Stimulated activated naive CD4-positive, alpha-beta T cell (primary cell): ENCODE data around the gene GPX3.

Source experiments
- DNase-seq, 6 experiments: peaks; one replicate each; lab custom pipeline; 2025; lab: John Stamatoyannopoulos, UW

Gene GPX3

GRCh38 chr5:151034422-151035379 lies 14.3 kb downstream of the GPX3 start:
- no peak for DNase-seq

GRCh38 chr5:151036556-151036955 lies 16.2 kb downstream of the GPX3 start:
- no peak for DNase-seq

GRCh38 chr5:151037561-151038411 lies 17.4 kb downstream of the GPX3 start:
- DNase-seq: no peak

- no peak for DNase-seq
Observed at GRCh38 chr5:151038412-151038745, 18.0 kb downstream of the GPX3 start.

- DNase-seq: no peak
Observed at GRCh38 chr5:151038801-151039238, 18.4 kb downstream of the GPX3 start.

GRCh38 chr5:151039665-151040064 lies 19.3 kb downstream of the GPX3 start:
- DNase-seq: no peak

- no peak for DNase-seq
Observed at GRCh38 chr5:151040211-151040747, 19.9 kb downstream of the GPX3 start.

GRCh38 chr5:151041577-151042268 lies 21.3 kb downstream of the GPX3 start:
- no peak for DNase-seq

GRCh38 chr5:151042453-151043093 lies 22.2 kb downstream of the GPX3 start:
- no peak for DNase-seq

- DNase-seq: peak in 4 of 6 experiments; percentile 11 to 20 (median 14)
Observed at GRCh38 chr5:151047814-151048425, 27.5 kb downstream of the GPX3 start.

GRCh38 chr5:151048526-151048925 lies 28.1 kb downstream of the GPX3 start:
- DNase-seq: no peak

GRCh38 chr5:151051066-151051930 lies 30.9 kb downstream of the GPX3 start:
- peak; percentile 25 to 66 (median 54) for DNase-seq

- no peak for DNase-seq
Observed at GRCh38 chr5:151051931-151052608, 31.7 kb downstream of the GPX3 start.

- DNase-seq: no peak
Observed at GRCh38 chr5:151052836-151053235, 32.4 kb downstream of the GPX3 start.

GRCh38 chr5:151053796-151054462 lies 33.5 kb downstream of the GPX3 start:
- DNase-seq: no peak

- no peak for DNase-seq
Observed at GRCh38 chr5:151054709-151055108, 34.3 kb downstream of the GPX3 start.

GRCh38 chr5:151055336-151055735 lies 34.9 kb downstream of the GPX3 start:
- no peak for DNase-seq

- DNase-seq: no peak
Observed at GRCh38 chr5:151056379-151057325, 36.3 kb downstream of the GPX3 start.
